MCF 10A (cell line): ENCODE data around the gene MRPL51. TPM values are rescaled to one million over a fixed set of nuclear protein-coding genes. Genes with fewer than 3 reads are reported as not detected.

Experiments
- BruUV-seq: library from RNA; stranded (reverse); fragments of 400-500 nt; replicated peaks from 2 replicates; lab custom pipeline; 2021; lab: Mats Ljungman, UMichigan
- CTCF ChIA-PET: fragments of 300-600 bp; sonication (Branson Sonifier 250); formaldehyde crosslinking; extraction: SDS; loops from one replicate; lab custom pipeline; 2021; ENCODE audit warnings: antibody characterized with exemption, inconsistent platforms; lab: Yijun Ruan, JAX
- POLR2A ChIA-PET: fragments of 300-600, 350-650 bp; sonication (Branson Sonifier 250); formaldehyde crosslinking; extraction: SDS; loops from one replicate; lab custom pipeline; 2020; ENCODE audit warnings: antibody characterized with exemption, inconsistent platforms; lab: Yijun Ruan, JAX
- DNase-seq: peaks from one replicate; pipeline ENCODE4 v3.0.0-alpha.2; 2018; ENCODE audit not compliant: unreplicated experiment
- H3K27ac Mint-ChIP-seq: one replicate; pipeline ENCODE4 v1.8.0; 2022; ENCODE audit warnings: mild to moderate bottlenecking, low read depth, mixed read lengths; ENCODE audit not compliant: unreplicated experiment
- H3K27me3 Mint-ChIP-seq: one replicate; pipeline ENCODE4 v1.8.0; 2022; ENCODE audit warnings: mixed read lengths; ENCODE audit not compliant: insufficient read depth, unreplicated experiment
- H3K36me3 Mint-ChIP-seq: one replicate; pipeline ENCODE4 v1.8.0; 2022; ENCODE audit warnings: mild to moderate bottlenecking, moderate library complexity, mixed read lengths; ENCODE audit not compliant: insufficient read depth, unreplicated experiment
- H3K4me1 Mint-ChIP-seq: one replicate; pipeline ENCODE4 v1.8.0; 2022; ENCODE audit warnings: mixed read lengths; ENCODE audit not compliant: insufficient read depth, unreplicated experiment
- H3K4me3 Mint-ChIP-seq: one replicate; pipeline ENCODE4 v1.8.0; 2022; ENCODE audit warnings: mild to moderate bottlenecking, moderate library complexity, mixed read lengths; ENCODE audit not compliant: unreplicated experiment
- H3K9me3 Mint-ChIP-seq: one replicate; pipeline ENCODE4 v1.8.0; 2022; ENCODE audit warnings: mixed read lengths; ENCODE audit not compliant: unreplicated experiment
- intact Hi-C: fragments of 100-400 bp; cut with micrococcal nuclease; formaldehyde crosslinking; loops from 2 replicates; pipeline ENCODE4 v1.14.1; 2022
- total RNA-seq: library from RNA; stranded (reverse); gene quantifications from 2 replicates; pipeline ENCODE4 v1.2.3, GENCODE V29; 2022
- TF ChIP-seq, protein P1 (sequence below): fragments of 200-600 bp; IDR thresholded peaks from one replicate; pipeline ENCODE4 v1.8.0; 2022; ENCODE audit warnings: antibody characterized with exemption, mild to moderate bottlenecking; ENCODE audit not compliant: unreplicated experiment

MRPL51 gene
- total RNA-seq, 1 experiment from 2014 or later, result 230 TPM

DNA sequence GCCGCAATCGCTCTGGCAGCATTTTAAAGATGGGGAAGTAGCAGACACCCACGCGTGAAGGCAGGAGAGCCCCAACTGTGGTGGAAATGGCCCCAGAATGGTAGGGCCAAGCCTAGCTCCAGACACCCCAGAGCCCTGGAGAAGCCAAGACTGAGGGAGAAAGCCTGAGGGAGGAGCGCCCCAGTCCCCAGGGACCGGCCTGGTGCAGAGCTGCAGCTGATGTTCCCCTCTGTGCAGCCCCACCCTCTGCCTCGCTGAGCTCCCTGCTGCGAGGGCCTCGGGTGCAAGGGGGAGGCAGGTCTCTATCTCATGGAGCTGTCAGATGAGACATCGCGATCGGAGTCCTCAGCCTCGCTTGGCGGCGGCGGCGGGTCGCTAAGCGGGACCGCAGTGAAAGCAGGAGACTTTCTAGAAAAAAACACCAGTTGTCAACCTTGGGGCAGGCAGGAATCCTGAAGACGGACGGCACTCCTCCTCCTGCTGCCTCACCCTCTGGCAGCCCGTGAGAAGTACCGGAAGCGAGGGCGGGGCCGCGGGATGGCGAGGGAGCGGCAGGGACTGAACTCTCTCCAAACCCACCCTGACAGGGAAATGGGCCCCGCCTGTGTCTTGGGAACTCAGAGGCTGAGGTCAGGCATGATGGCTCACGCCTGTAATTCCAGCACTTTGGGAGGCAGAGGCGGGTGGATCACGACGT is 47.3 kb upstream of the MRPL51 start:
- ChIA-PET POLR2A (interaction anchor here (0.7 to 7.0 kb wide), 19 partner anchors 12 to 351 kb away, joined by 3 to 74 read pairs (median 6); partner anchors contain the start of genes IFFO1, MRPL51, NOP2 and TAPBPL), CTCF (interaction anchor here (0.6 to 8.2 kb wide), 21 partner anchors 9 to 610 kb away, joined by 3 to 99 read pairs (median 4); partner anchors contain the start of gene VAMP1)
- intact Hi-C loops, result no loop called here
- H3K4me1 Mint-ChIP-seq, result peaks cover 32% of the 10 kb centered on the region
- H3K36me3 Mint-ChIP-seq, result peaks cover 53% of the 10 kb centered on the region
- BruUV-seq, result no TSS peak
- TF ChIP-seq, protein P1, sequence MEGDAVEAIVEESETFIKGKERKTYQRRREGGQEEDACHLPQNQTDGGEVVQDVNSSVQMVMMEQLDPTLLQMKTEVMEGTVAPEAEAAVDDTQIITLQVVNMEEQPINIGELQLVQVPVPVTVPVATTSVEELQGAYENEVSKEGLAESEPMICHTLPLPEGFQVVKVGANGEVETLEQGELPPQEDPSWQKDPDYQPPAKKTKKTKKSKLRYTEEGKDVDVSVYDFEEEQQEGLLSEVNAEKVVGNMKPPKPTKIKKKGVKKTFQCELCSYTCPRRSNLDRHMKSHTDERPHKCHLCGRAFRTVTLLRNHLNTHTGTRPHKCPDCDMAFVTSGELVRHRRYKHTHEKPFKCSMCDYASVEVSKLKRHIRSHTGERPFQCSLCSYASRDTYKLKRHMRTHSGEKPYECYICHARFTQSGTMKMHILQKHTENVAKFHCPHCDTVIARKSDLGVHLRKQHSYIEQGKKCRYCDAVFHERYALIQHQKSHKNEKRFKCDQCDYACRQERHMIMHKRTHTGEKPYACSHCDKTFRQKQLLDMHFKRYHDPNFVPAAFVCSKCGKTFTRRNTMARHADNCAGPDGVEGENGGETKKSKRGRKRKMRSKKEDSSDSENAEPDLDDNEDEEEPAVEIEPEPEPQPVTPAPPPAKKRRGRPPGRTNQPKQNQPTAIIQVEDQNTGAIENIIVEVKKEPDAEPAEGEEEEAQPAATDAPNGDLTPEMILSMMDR, result no peak
- peak overlapping the region; percentile 90 for H3K27ac Mint-ChIP-seq
- no peaks in the 10 kb centered on the region for H3K9me3 Mint-ChIP-seq
- DNase-seq, result peak; percentile 97
- H3K27me3 Mint-ChIP-seq, result no peaks in the 10 kb centered on the region
- H3K4me3 Mint-ChIP-seq, result peak overlapping the region; percentile 63

DNA sequence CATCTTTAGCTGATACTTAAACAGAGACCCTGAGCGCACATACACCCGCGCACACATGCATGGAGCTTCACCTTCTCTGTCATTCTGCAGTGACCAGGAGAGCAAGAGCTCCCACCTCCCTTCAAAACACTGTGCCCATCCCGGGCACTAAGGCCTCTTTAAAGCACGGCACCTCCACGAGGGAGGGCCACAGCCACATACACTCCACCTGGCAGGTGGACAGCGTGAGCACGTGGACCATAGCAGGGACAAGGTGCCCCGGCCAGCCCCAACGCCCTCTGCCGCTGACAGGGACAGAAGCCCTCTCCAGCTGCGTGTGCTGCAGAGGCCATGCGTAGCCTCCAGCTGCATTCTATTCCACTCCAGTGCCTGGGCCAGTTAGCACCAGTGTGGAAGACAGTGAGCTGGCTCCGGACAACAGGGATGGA is 46.7 kb upstream of the MRPL51 start:
- intact Hi-C loops, result loop anchor here (5.0 kb wide), 1 partner anchor 202 kb away; no protein-coding TSS in a partner anchor
- BruUV-seq, result no TSS peak
- TF ChIP-seq, protein P1, result no peak
- H3K27me3 Mint-ChIP-seq, result no peaks in the 10 kb centered on the region
- ChIA-PET CTCF (interaction anchor here (0.6 to 8.2 kb wide), 28 partner anchors 8 to 1414 kb away, joined by 3 to 99 read pairs (median 4); partner anchors contain the start of gene VAMP1), POLR2A (interaction anchor here (0.8 to 7.0 kb wide), 20 partner anchors 13 to 203 kb away, joined by 3 to 74 read pairs (median 6); partner anchors contain the start of genes COPS7A, IFFO1, MRPL51 and NOP2)
- peak overlapping the region; percentile 21 for H3K27ac Mint-ChIP-seq
- peaks cover 55% of the 10 kb centered on the region for H3K36me3 Mint-ChIP-seq
- DNase-seq, result peak; percentile 41
- H3K9me3 Mint-ChIP-seq, result no peaks in the 10 kb centered on the region
- peaks cover 32% of the 10 kb centered on the region for H3K4me1 Mint-ChIP-seq
- H3K4me3 Mint-ChIP-seq, result peak overlapping the region; percentile 63

- CTCF ChIA-PET, result interaction anchor here (0.6 to 8.2 kb wide), 31 partner anchors 8 to 1413 kb away, joined by 3 to 99 read pairs (median 5); partner anchors contain the start of gene VAMP1
- H3K27me3 Mint-ChIP-seq, result no peaks in the 10 kb centered on the region
- peaks cover 32% of the 10 kb centered on the region for H3K4me1 Mint-ChIP-seq
- intact Hi-C loops, result loop anchor here (5.0 kb wide), 1 partner anchor 202 kb away; no protein-coding TSS in a partner anchor
- H3K4me3 Mint-ChIP-seq, result peak overlapping the region; percentile 63
- BruUV-seq, result no TSS peak
- H3K27ac Mint-ChIP-seq, result peak overlapping the region; percentile 21
- peaks cover 55% of the 10 kb centered on the region for H3K36me3 Mint-ChIP-seq
- no peaks in the 10 kb centered on the region for H3K9me3 Mint-ChIP-seq
- TF ChIP-seq, protein P1, result no peak
- POLR2A ChIA-PET, result interaction anchor here (0.8 to 7.0 kb wide), 17 partner anchors 13 to 203 kb away, joined by 3 to 74 read pairs (median 7); partner anchors contain the start of genes COPS7A, IFFO1, MRPL51 and NOP2
- peak; percentile 39 for DNase-seq
These were observed 46.2 kb upstream of the MRPL51 start for GRCh38 chr12:6539314-6539682.
